Measurements from ENCODE around the gene OR5H1. TPM values are rescaled to one million over a fixed set of nuclear protein-coding genes. Genes with fewer than 3 reads are reported as not detected.

Gene OR5H1
- total RNA-seq, 1 donor from 2014 or later: not detected

- H3K4me3 ChIP-seq: no peak overlapping the region
- no peaks in the 10 kb centered on the region for H3K4me1 ChIP-seq
- no peak overlapping the region for H3K27ac ChIP-seq
- H3K9me3 ChIP-seq: no peaks in the 10 kb centered on the region
- H3K27me3 ChIP-seq: no peaks in the 10 kb centered on the region
- DNase-seq (ENCODE audit: low spot score in 2 of 2): no peak
- TF ChIP-seq CTCF (IDR thresholded peaks at IDR 0.05): no peak
- no peaks in the 10 kb centered on the region for H3K36me3 ChIP-seq
- intact Hi-C loops (cut with DNase I): no loop called here
These were observed 40.5 kb downstream of the OR5H1 start for GRCh38 chr3:98171071-98171470.

- H3K4me3 ChIP-seq: no peak overlapping the region
- intact Hi-C loops (cut with DNase I): no loop called here
- H3K36me3 ChIP-seq: no peaks in the 10 kb centered on the region
- H3K9me3 ChIP-seq: no peaks in the 10 kb centered on the region
- no peak for DNase-seq (ENCODE audit: low spot score in 2 of 2)
- TF ChIP-seq CTCF (IDR thresholded peaks at IDR 0.05): no peak
- no peaks in the 10 kb centered on the region for H3K4me1 ChIP-seq
- no peaks in the 10 kb centered on the region for H3K27me3 ChIP-seq
- H3K27ac ChIP-seq: no peak overlapping the region
These were observed 42.1 kb downstream of the OR5H1 start for GRCh38 chr3:98172621-98173020.

- no peaks in the 10 kb centered on the region for H3K4me1 ChIP-seq
These were observed 49.9 kb downstream of the OR5H1 start for GRCh38 chr3:98180319-98180890.

GRCh38 chr3:98182196-98182595, 51.7 kb downstream of the OR5H1 start:
- intact Hi-C loops (cut with DNase I): no loop called here
- no peaks in the 10 kb centered on the region for H3K36me3 ChIP-seq
- no peaks in the 10 kb centered on the region for H3K27me3 ChIP-seq
- H3K4me1 ChIP-seq: no peaks in the 10 kb centered on the region
- DNase-seq (ENCODE audit: low spot score in 2 of 2): no peak
- no peak overlapping the region for H3K4me3 ChIP-seq
- H3K9me3 ChIP-seq: no peaks in the 10 kb centered on the region
- no peak for TF ChIP-seq CTCF (IDR thresholded peaks at IDR 0.05)
- H3K27ac ChIP-seq: no peak overlapping the region

More at GRCh38 chr3:98180319-98180890, 49.9 kb downstream of the OR5H1 start:
- TF ChIP-seq CTCF (IDR thresholded peaks at IDR 0.05): no peak
- Histone ChIP-seq H3K9me3 (no peaks in the 10 kb centered on the region), H3K36me3 (no peaks in the 10 kb centered on the region), H3K4me3 (no peak overlapping the region), H3K27me3 (no peaks in the 10 kb centered on the region), H3K27ac (no peak overlapping the region)
- no peak for DNase-seq (ENCODE audit: low spot score in 2 of 2)
- intact Hi-C loops (cut with DNase I): no loop called here

DNA sequence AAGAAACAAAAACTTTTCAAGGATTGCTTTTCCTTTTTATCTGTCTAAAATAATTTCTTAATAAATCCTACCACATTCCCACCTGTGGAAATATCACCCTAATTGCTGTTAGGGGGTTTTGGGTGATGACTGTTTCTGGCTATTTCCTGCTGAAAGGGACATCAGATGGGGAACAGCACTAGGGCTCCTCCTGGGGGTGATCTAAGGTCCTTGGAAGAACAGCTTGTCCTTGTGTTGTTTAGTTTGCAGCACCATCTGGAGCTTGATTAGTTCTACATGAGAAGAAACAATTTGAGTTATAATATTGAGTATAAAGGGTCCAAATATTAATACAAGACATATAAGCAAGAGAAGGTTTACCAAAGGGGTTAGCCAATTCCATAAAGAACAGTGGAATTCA, 54.7 kb downstream of the OR5H1 start:
- Histone ChIP-seq H3K4me1 (no peaks in the 10 kb centered on the region), H3K27me3 (no peaks in the 10 kb centered on the region), H3K9me3 (no peaks in the 10 kb centered on the region), H3K4me3 (no peak overlapping the region), H3K36me3 (no peaks in the 10 kb centered on the region), H3K27ac (no peak overlapping the region)
- no peak for DNase-seq (ENCODE audit: low spot score in 2 of 2)
- TF ChIP-seq CTCF (IDR thresholded peaks at IDR 0.05): no peak
- intact Hi-C loops (cut with DNase I): no loop called here

Other genes with a start within 250 kb of the OR5H1 start
- 21.3 TPM for gene RIOX2, start 158.3 kb upstream of the OR5H1 start, total RNA-seq
- not detected for gene GABRR3, start 95.4 kb upstream of the OR5H1 start, total RNA-seq
- not detected for gene OR5AC2, start 43.5 kb upstream of the OR5H1 start, total RNA-seq
- gene OR5H14, start 16.8 kb downstream of the OR5H1 start, total RNA-seq: not detected
- not detected for gene OR5H15, start 36.0 kb downstream of the OR5H1 start, total RNA-seq
- not detected for gene OR5H6, start 133.5 kb downstream of the OR5H1 start, total RNA-seq
- gene OR5H2, start 151.8 kb downstream of the OR5H1 start, total RNA-seq: not detected
- gene OR5K4, start 223.1 kb downstream of the OR5H1 start, total RNA-seq: not detected

Measured in ascending aorta (tissue), 2 donors.